ENCODE measurements around the gene KRT2.

DNA sequence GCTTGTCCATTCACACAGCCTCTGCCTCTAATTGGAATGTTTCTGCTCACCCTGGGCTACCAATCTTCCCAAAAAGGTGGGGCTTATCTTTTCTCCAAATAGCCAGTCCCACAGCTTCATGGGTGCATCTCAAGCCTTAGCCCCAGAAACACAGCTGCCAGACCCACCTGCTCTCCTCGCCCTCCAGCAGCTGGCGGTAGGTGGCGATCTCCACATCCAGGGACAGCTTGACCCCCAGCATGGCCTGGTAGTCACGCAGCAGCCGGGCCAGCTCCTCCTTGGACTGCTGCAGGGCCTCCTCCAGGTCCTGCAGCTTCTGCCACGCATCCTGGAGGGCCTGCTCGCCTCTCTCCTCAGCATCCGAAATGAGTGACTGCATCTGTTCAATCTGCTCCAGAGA is 40.2 kb upstream of the KRT2 start:
- TF ChIP-seq CTCF (IDR thresholded peaks at IDR 0.05; ENCODE audit: low read depth, low read length, missing input control) (no peak), TAF1 (conservative IDR thresholded peaks at IDR 0.05) (no peak), MAX (IDR thresholded peaks at IDR 0.05) (no peak), EGR1 (IDR thresholded peaks at IDR 0.05; ENCODE audit: low read depth in 2 of 2) (no peak), JUND (IDR thresholded peaks at IDR 0.05) (no peak), GABPA (IDR thresholded peaks at IDR 0.05 in 1 of 2, conservative IDR thresholded peaks at IDR 0.05 in 1 of 2) (no peak)
- TF ChIP-seq, protein P1, sequence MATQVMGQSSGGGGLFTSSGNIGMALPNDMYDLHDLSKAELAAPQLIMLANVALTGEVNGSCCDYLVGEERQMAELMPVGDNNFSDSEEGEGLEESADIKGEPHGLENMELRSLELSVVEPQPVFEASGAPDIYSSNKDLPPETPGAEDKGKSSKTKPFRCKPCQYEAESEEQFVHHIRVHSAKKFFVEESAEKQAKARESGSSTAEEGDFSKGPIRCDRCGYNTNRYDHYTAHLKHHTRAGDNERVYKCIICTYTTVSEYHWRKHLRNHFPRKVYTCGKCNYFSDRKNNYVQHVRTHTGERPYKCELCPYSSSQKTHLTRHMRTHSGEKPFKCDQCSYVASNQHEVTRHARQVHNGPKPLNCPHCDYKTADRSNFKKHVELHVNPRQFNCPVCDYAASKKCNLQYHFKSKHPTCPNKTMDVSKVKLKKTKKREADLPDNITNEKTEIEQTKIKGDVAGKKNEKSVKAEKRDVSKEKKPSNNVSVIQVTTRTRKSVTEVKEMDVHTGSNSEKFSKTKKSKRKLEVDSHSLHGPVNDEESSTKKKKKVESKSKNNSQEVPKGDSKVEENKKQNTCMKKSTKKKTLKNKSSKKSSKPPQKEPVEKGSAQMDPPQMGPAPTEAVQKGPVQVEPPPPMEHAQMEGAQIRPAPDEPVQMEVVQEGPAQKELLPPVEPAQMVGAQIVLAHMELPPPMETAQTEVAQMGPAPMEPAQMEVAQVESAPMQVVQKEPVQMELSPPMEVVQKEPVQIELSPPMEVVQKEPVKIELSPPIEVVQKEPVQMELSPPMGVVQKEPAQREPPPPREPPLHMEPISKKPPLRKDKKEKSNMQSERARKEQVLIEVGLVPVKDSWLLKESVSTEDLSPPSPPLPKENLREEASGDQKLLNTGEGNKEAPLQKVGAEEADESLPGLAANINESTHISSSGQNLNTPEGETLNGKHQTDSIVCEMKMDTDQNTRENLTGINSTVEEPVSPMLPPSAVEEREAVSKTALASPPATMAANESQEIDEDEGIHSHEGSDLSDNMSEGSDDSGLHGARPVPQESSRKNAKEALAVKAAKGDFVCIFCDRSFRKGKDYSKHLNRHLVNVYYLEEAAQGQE (IDR thresholded peaks at IDR 0.05) = no peak

Measured in liver (tissue), 3 donors.